ENCODE results near the gene ARID3C. TPM values are rescaled to one million over a fixed set of nuclear protein-coding genes. Genes with fewer than 3 reads are reported as not detected.

The ARID3C gene
- total and polyA plus RNA-seq, 10 of the 15 experiments (the other 5 are each of a cell fraction or from before 2014, with no cell fraction given): not detected

DNA sequence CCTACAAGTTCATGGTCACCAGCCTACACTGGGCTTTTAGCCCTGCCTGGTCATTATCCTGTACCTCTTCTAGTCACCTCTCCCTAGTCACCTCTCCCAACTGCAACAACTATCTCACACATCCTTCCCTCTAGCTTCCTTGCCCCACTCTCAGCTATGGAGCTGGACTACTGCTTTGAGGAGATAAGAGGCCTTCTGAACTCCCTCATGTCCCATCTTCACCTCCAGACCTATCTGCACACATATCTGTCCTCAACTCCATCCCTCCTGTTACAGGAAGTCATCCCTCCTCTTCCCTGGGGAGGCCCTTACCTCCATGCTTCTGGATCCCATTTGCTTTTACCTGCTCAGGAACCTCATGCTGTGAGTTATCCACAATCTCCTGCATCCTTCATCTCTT lies 22.7 kb downstream of the ARID3C start (continued):
- TF ChIP-seq, protein P1, sequence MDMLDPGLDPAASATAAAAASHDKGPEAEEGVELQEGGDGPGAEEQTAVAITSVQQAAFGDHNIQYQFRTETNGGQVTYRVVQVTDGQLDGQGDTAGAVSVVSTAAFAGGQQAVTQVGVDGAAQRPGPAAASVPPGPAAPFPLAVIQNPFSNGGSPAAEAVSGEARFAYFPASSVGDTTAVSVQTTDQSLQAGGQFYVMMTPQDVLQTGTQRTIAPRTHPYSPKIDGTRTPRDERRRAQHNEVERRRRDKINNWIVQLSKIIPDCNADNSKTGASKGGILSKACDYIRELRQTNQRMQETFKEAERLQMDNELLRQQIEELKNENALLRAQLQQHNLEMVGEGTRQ (IDR thresholded peaks at IDR 0.05; ENCODE audit: borderline replicate concordance, low read depth, low read length): no peak
- TF ChIP-seq HCFC1 (IDR thresholded peaks at IDR 0.05; ENCODE audit: low read length) (no peak), CBFB (IDR thresholded peaks at IDR 0.05; ENCODE audit: low read depth) (no peak), CREM (IDR thresholded peaks at IDR 0.05; ENCODE audit: low read depth) (no peak), BHLHE40 (IDR thresholded peaks at IDR 0.05; ENCODE audit: borderline replicate concordance in 1 of 2, low read depth in 2 of 2, low read length in 1 of 2) (no peak), ZNF687 (IDR thresholded peaks at IDR 0.05) (no peak)
- TF ChIP-seq, protein P2, sequence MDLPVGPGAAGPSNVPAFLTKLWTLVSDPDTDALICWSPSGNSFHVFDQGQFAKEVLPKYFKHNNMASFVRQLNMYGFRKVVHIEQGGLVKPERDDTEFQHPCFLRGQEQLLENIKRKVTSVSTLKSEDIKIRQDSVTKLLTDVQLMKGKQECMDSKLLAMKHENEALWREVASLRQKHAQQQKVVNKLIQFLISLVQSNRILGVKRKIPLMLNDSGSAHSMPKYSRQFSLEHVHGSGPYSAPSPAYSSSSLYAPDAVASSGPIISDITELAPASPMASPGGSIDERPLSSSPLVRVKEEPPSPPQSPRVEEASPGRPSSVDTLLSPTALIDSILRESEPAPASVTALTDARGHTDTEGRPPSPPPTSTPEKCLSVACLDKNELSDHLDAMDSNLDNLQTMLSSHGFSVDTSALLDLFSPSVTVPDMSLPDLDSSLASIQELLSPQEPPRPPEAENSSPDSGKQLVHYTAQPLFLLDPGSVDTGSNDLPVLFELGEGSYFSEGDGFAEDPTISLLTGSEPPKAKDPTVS (IDR thresholded peaks at IDR 0.05; ENCODE audit: low read depth, low read length): no peak
- TF ChIP-seq, protein P3, sequence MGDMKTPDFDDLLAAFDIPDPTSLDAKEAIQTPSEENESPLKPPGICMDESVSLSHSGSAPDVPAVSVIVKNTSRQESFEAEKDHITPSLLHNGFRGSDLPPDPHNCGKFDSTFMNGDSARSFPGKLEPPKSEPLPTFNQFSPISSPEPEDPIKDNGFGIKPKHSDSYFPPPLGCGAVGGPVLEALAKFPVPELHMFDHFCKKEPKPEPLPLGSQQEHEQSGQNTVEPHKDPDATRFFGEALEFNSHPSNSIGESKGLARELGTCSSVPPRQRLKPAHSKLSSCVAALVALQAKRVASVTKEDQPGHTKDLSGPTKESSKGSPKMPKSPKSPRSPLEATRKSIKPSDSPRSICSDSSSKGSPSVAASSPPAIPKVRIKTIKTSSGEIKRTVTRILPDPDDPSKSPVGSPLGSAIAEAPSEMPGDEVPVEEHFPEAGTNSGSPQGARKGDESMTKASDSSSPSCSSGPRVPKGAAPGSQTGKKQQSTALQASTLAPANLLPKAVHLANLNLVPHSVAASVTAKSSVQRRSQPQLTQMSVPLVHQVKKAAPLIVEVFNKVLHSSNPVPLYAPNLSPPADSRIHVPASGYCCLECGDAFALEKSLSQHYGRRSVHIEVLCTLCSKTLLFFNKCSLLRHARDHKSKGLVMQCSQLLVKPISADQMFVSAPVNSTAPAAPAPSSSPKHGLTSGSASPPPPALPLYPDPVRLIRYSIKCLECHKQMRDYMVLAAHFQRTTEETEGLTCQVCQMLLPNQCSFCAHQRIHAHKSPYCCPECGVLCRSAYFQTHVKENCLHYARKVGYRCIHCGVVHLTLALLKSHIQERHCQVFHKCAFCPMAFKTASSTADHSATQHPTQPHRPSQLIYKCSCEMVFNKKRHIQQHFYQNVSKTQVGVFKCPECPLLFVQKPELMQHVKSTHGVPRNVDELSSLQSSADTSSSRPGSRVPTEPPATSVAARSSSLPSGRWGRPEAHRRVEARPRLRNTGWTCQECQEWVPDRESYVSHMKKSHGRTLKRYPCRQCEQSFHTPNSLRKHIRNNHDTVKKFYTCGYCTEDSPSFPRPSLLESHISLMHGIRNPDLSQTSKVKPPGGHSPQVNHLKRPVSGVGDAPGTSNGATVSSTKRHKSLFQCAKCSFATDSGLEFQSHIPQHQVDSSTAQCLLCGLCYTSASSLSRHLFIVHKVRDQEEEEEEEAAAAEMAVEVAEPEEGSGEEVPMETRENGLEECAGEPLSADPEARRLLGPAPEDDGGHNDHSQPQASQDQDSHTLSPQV (IDR thresholded peaks at IDR 0.05): no peak
